Kidney (tissue), 14 donors: ENCODE results near the gene LINGO3. TPM values are rescaled to one million over a fixed set of nuclear protein-coding genes. Genes with fewer than 3 reads are reported as not detected.

Experiments
- DNase-seq, 5 donors: peaks; one replicate each; pipeline ENCODE4 v3.0.0-alpha.2; 2013 to 2020
- FAIRE-seq: peaks from 2 replicates; lab custom pipeline; 2012; peaks lifted over from hg19 to GRCh38; lab: Jason Lieb, UNC
- H3K27ac ChIP-seq, 2 donors: one replicate each; pipeline ENCODE4 v1.7.0; 2013; ENCODE audit warnings: low read depth in 2 of 2, low read length in 2 of 2, inconsistent platforms in 1 of 2
- H3K27me3 ChIP-seq: one replicate; pipeline ENCODE4 v1.7.1; 2013; ENCODE audit warnings: low read length, inconsistent platforms; ENCODE audit not compliant: control insufficient read depth, insufficient read depth
- H3K36me3 ChIP-seq, 3 donors: one replicate each; pipeline versions ENCODE4 v1.7.0 to v1.7.1; 2013; ENCODE audit warnings: low read length in 3 of 3, control low read depth in 1 of 3, inconsistent platforms in 1 of 3; ENCODE audit not compliant: insufficient read depth in 3 of 3, control insufficient read depth in 2 of 3
- H3K4me1 ChIP-seq, 3 donors: one replicate each; pipeline versions ENCODE4 v1.7.0 to v1.7.1; 2013; ENCODE audit warnings: low read length in 3 of 3, inconsistent platforms in 1 of 3, low read depth in 1 of 3; ENCODE audit not compliant: control insufficient read depth in 2 of 3, insufficient read depth in 2 of 3
- H3K4me3 ChIP-seq, 3 donors: one replicate each; pipeline versions ENCODE4 v1.7.0 to v1.8.1; 2013; ENCODE audit warnings: low read length in 3 of 3, control low read depth in 1 of 3, inconsistent platforms in 1 of 3
- H3K9ac ChIP-seq, 3 donors: one replicate each; pipeline versions ENCODE4 v1.7.0 to v1.7.1; 2013; ENCODE audit warnings: low read length in 3 of 3, control low read depth in 1 of 3, inconsistent platforms in 1 of 3
- H3K9me3 ChIP-seq, 3 donors: one replicate each; pipeline versions ENCODE4 v1.7.0 to v1.7.1; 2013; ENCODE audit warnings: low read length in 3 of 3, control low read depth in 1 of 3, inconsistent platforms in 1 of 3; ENCODE audit not compliant: control insufficient read depth in 2 of 3, insufficient read depth in 1 of 3
- intact Hi-C: fragments of 100-400 bp; cut with DNase I; formaldehyde crosslinking; loops from one replicate; pipeline ENCODE4 v1.11.1; 2022
- polyA plus RNA-seq: library from polyadenylated mRNA; stranded (reverse); fragments of 350-450 nt; fragmentation: Illumina TruSeq; extraction: RNeasy Lipid Tissue Mini Kit (QIAGEN cat#74804); gene quantifications from one replicate; pipeline ENCODE4 v1.2.3, GENCODE V29; 2014; ENCODE audit warnings: low read depth, low replicate concordance; ENCODE audit not compliant: insufficient read depth
- total RNA-seq: library from RNA; stranded (reverse); fragmentation: NEBNext Ultra II Directional; extraction: Animal tissue kit (Norgen Biotek cat#: 25700); gene quantifications from one replicate; pipeline ENCODE4 v1.2.1, GENCODE V29; 2021
- TF ChIP-seq, protein P1 (sequence below): IDR thresholded peaks from 3 replicates; pipeline ENCODE4 v1.5.1; 2012; ENCODE audit warnings: mild to moderate bottlenecking, moderate library complexity, borderline replicate concordance; ENCODE audit not compliant: insufficient read depth; ENCODE audit errors: extremely low read depth
- donor health status: control.
- donor health status: control.
- donor health status: control.
- donor health status: control.
- donor health status: control.
- donor health status: DM: yes; HTN: yes; CAD: no.
- donor health status: Normal renal cell carcinoma (clear cell type).

Gene LINGO3
- total and polyA plus RNA-seq, 2 donors from 2014 or later, result 0.09 TPM; not detected in 1

DNA sequence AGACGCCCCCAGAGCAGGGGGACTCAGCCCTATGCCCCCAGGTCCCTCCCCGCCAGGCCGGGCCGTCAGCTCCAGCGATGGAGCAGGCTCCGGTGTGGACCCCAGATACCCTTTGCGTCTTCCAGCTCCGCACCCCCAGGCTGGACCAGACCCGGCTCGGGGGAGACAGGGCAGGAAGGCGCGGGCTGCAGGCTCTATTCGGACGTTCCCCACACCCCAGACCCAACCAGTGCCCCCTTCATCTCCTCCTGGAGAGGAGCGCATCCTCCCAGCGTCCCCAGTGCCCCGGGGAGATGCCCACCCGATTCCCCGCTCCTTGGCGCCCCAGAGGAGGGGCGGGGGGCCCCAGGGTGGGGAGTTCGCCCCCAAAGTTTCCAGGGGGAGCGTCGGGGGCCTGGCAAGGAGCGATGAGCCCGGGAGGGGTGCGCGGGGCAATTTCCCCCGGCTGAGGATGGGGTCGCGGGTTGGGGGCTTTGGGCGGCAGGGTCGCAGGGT, 389 bp downstream of the LINGO3 start:
- intact Hi-C loops, result no loop called here
- no peaks in the 10 kb centered on the region for H3K9me3 ChIP-seq
- TF ChIP-seq, protein P1, sequence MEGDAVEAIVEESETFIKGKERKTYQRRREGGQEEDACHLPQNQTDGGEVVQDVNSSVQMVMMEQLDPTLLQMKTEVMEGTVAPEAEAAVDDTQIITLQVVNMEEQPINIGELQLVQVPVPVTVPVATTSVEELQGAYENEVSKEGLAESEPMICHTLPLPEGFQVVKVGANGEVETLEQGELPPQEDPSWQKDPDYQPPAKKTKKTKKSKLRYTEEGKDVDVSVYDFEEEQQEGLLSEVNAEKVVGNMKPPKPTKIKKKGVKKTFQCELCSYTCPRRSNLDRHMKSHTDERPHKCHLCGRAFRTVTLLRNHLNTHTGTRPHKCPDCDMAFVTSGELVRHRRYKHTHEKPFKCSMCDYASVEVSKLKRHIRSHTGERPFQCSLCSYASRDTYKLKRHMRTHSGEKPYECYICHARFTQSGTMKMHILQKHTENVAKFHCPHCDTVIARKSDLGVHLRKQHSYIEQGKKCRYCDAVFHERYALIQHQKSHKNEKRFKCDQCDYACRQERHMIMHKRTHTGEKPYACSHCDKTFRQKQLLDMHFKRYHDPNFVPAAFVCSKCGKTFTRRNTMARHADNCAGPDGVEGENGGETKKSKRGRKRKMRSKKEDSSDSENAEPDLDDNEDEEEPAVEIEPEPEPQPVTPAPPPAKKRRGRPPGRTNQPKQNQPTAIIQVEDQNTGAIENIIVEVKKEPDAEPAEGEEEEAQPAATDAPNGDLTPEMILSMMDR, result no peak
- H3K4me3 ChIP-seq, result no peak overlapping the region
- H3K4me1 ChIP-seq, result no peaks in the 10 kb centered on the region
- DNase-seq (no peak), FAIRE-seq (no peak)
- no peak overlapping the region for H3K9ac ChIP-seq
- H3K36me3 ChIP-seq, result no peaks in the 10 kb centered on the region
- peaks cover 2% of the 10 kb centered on the region for H3K27me3 ChIP-seq
- H3K27ac ChIP-seq, result no peak overlapping the region

DNA sequence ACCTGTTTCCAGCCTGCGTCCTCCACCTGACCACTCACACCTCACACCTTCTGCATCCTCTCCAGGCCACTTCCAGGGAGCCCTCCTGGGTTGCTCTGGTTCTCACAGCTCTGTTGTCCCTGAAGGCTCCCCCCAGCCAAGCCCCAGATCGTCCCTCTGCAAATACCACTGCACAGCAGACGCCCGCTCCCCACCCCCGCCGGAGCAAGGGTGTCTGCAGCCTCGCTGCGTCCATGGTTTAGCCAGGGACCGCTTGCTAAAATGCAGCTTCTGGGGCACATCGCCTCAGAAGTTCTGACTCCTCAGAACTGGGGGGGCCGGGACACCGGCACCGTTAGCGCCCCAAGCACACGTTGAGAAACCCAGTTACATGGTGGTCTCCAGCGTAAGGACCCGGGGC, 983 bp downstream of the LINGO3 start:
- Histone ChIP-seq H3K27me3 (peaks cover 6% of the 10 kb centered on the region), H3K4me1 (peaks cover 0 to 3% (median 0%) of the 10 kb centered on the region in 3 donors), H3K36me3 (no peaks in the 10 kb centered on the region), H3K9me3 (no peaks in the 10 kb centered on the region), H3K4me3 (no peak overlapping the region), H3K27ac (no peak overlapping the region), H3K9ac (no peak overlapping the region)
- TF ChIP-seq, protein P1, result no peak
- intact Hi-C loops, result no loop called here
- FAIRE-seq, result no peak
- no peak for DNase-seq

DNA sequence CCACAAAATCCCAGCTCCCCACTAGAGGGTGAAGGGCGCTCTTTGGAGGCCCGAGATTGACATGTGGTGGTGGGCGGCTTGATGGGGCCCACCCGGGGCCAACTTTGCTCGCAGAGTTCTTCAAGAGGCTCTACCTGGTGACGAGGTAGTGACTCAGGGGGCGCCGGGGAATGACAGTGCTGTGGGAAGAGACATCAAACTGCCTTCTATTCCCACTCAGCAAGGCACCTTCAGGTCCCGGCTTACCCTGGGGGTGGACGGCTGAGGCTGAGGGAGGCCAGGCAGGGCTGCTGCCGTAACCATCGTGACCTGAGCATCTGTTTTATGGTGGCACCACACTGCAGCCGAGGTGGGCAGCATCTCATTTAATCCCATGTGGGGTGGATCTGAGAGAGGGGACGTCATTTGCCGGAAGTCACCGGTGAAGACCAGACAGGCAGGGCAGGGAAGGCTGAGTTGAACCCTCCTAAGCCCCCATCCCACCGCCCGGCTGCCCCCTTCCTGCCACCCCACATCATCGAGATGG, 1.6 kb downstream of the LINGO3 start:
- peaks cover 0 to 3% (median 0%) of the 10 kb centered on the region in 3 donors for H3K4me1 ChIP-seq
- no peaks in the 10 kb centered on the region for H3K9me3 ChIP-seq
- intact Hi-C loops, result no loop called here
- peaks cover 6% of the 10 kb centered on the region for H3K27me3 ChIP-seq
- TF ChIP-seq, protein P1, result no peak
- no peak for DNase-seq
- H3K9ac ChIP-seq, result no peak overlapping the region
- no peak overlapping the region for H3K27ac ChIP-seq
- H3K36me3 ChIP-seq, result no peaks in the 10 kb centered on the region
- H3K4me3 ChIP-seq, result no peak overlapping the region
- FAIRE-seq, result no peak
